GM19099 (cell line): ENCODE data around the gene AKAP14.

Experiments used
- POLR2A ChIP-seq: IDR thresholded peaks from 3 replicates; pipeline ENCODE4 v1.6.1; 2011; ENCODE audit warnings: low read depth; ENCODE audit not compliant: insufficient read length; ENCODE audit errors: extremely low read depth

The AKAP14 gene

GRCh38 chrX:119895843-119896326 lies at the start of gene AKAP14:
AKAP14 (plus strand) TSS chrX:119895893; CDS start chrX:119903224, 7,331 bp downstream.
- TF ChIP-seq POLR2A = no peak

- TF ChIP-seq POLR2A = peak; percentile 68
These were observed 43.0 kb upstream of the AKAP14 start, which contains the start of gene UPF3B for GRCh38 chrX:119852382-119853353. UPF3B (minus strand) TSS chrX:119852963; CDS start chrX:119852928, 35 bp downstream.

- no peak for TF ChIP-seq POLR2A
These were observed 42.2 kb upstream of the AKAP14 start for GRCh38 chrX:119853444-119853843.

- no peak for TF ChIP-seq POLR2A
These were observed 25.0 kb upstream of the AKAP14 start for GRCh38 chrX:119870626-119871131.

GRCh38 chrX:119871245-119871598 lies 24.5 kb upstream of the AKAP14 start:
- no peak for TF ChIP-seq POLR2A

- peak; percentile 79 for TF ChIP-seq POLR2A
These were observed 23.9 kb upstream of the AKAP14 start, which contains the start of the genes NDUFA1 and RNF113A for GRCh38 chrX:119871599-119872395. NDUFA1 (plus strand) TSS chrX:119871832; CDS start chrX:119871912, 80 bp downstream. RNF113A (minus strand) TSS chrX:119871733; CDS start chrX:119871613, 120 bp downstream.

GRCh38 chrX:119878740-119879139 lies 17.0 kb upstream of the AKAP14 start:
- no peak for TF ChIP-seq POLR2A

GRCh38 chrX:119880076-119880475 lies 15.6 kb upstream of the AKAP14 start:
- no peak for TF ChIP-seq POLR2A

- no peak for TF ChIP-seq POLR2A
These were observed 14.9 kb upstream of the AKAP14 start for GRCh38 chrX:119880552-119881437.

- no peak for TF ChIP-seq POLR2A
These were observed 9.9 kb upstream of the AKAP14 start for GRCh38 chrX:119885554-119886428.

- TF ChIP-seq POLR2A = no peak
These were observed 7.8 kb upstream of the AKAP14 start for GRCh38 chrX:119887721-119888425.

- TF ChIP-seq POLR2A = no peak
These were observed 3.4 kb downstream of the AKAP14 start for GRCh38 chrX:119899125-119899524.
